ENCODE measurements around the gene CALML4. TPM values are rescaled to one million over a fixed set of nuclear protein-coding genes. Genes with fewer than 3 reads are reported as not detected.
"Not testable (repeated sequence)": the region's sequence is repeated elsewhere in the genome, so short reads cannot be mapped to it uniquely, and the experiment has no call there.

The CALML4 gene
- total RNA-seq, 1 donor from 2014 or later, result 14.8 TPM

DNA sequence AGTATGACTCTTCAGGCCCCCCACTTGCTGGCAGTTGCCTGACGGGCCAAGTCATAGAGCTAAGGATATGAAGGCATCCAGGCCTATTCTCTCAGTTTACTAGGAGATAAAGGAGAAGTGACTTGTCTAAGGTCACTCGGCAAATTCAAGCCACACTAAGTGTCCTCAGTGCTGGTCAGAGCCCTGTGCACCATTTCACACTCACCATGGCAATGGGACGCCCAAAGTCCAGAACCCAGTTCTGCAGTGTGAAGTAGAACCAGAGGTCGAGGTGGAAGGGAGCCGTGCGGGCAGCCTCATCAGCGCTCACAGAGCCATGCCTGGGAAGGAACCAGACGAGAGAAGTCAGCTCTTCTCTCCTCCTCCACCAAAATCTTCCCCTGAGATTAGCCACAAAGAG is 13.2 kb upstream of the CALML4 start:
- DNase-seq (ENCODE audit: low read depth, low spot score), result no peak
- Mint-ChIP-seq H3K27ac (ENCODE audit: unreplicated experiment) (no peak overlapping the region), H3K36me3 (ENCODE audit: low read depth) (peaks cover 28% of the 10 kb centered on the region), H3K27me3 (ENCODE audit: low read depth) (no peaks in the 10 kb centered on the region), H3K4me1 (peaks cover 5% of the 10 kb centered on the region), H3K4me3 (no peak overlapping the region), H3K9me3 (no peaks in the 10 kb centered on the region)
- TF ChIP-seq, protein P1, sequence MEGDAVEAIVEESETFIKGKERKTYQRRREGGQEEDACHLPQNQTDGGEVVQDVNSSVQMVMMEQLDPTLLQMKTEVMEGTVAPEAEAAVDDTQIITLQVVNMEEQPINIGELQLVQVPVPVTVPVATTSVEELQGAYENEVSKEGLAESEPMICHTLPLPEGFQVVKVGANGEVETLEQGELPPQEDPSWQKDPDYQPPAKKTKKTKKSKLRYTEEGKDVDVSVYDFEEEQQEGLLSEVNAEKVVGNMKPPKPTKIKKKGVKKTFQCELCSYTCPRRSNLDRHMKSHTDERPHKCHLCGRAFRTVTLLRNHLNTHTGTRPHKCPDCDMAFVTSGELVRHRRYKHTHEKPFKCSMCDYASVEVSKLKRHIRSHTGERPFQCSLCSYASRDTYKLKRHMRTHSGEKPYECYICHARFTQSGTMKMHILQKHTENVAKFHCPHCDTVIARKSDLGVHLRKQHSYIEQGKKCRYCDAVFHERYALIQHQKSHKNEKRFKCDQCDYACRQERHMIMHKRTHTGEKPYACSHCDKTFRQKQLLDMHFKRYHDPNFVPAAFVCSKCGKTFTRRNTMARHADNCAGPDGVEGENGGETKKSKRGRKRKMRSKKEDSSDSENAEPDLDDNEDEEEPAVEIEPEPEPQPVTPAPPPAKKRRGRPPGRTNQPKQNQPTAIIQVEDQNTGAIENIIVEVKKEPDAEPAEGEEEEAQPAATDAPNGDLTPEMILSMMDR (conservative IDR thresholded peaks at IDR 0.05), result no peak

- TF ChIP-seq, protein P1 (conservative IDR thresholded peaks at IDR 0.05), result no peak
- Mint-ChIP-seq H3K36me3 (ENCODE audit: low read depth) (peaks cover 23% of the 10 kb centered on the region), H3K4me3 (no peak overlapping the region), H3K27me3 (ENCODE audit: low read depth) (no peaks in the 10 kb centered on the region), H3K27ac (ENCODE audit: unreplicated experiment) (no peak overlapping the region), H3K9me3 (no peaks in the 10 kb centered on the region), H3K4me1 (no peaks in the 10 kb centered on the region)
- no peak for DNase-seq (ENCODE audit: low read depth, low spot score)
Observed at GRCh38 chr15:68217341-68217740, 12.2 kb upstream of the CALML4 start.

DNA sequence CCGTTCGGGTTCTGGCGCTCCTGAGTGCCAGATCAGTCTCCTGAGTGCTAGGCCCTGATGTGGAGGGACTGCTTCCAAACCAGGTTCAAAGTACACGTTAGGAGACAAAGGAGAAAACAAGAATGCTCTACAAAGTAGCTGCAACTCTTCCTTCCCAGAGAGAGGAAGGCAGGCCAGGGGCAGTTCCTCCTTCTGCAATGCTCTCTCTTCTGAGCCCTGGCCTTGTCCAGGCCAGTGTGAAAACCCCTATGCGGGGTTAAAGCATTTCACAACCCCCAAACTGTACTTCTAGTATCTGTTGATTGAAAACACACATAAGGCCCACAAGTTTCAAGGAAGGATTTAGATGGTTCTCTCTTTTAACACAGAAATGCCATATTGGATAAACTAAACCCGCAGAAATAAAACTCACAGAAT is 9.7 kb upstream of the CALML4 start:
- Mint-ChIP-seq H3K36me3 (ENCODE audit: low read depth) (peaks cover 17% of the 10 kb centered on the region), H3K27me3 (ENCODE audit: low read depth) (no peaks in the 10 kb centered on the region), H3K27ac (ENCODE audit: unreplicated experiment) (no peak overlapping the region), H3K9me3 (no peaks in the 10 kb centered on the region), H3K4me3 (no peak overlapping the region), H3K4me1 (no peaks in the 10 kb centered on the region)
- TF ChIP-seq, protein P1 (conservative IDR thresholded peaks at IDR 0.05), result no peak
- no peak for DNase-seq (ENCODE audit: low read depth, low spot score)

DNA sequence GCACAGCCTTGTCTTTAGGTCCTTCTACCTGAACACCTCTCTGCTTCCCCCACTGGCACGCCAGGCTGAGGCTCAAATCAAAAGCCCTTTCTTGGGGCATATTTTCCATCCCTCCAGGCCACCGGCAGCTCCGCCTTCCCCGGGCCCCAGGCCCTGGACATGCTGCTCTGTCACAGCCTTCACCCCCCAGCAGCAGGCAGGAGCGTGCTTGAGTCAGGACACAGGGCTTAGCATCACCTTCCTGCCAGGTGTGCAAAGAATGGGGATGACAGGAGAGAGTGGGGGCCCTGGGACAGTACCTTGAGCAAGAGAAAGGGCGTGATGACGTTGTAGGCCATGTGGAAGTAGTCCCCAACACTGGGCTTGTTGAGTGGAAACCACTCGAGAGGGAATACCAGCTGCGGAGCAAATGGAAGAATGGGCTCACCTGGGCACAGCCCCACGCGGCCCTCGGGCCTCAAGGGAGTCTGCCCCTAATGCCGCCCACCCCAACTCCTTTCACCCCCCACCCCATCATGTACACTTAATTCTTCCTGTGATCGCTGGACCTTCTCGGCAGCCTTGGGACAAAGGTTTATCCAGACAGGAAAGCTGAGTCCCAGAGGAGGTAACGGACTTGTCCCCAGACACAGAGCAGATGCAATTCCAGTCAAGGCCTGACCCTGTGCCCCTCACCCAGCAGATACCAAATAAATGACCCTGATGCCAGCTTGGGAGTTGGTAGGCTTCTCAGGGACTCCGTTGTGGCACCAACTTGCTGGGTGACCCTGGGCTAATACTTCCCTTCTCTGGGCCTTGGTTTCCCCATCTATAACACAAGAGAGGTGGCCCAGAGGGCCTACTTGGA is 9.1 kb upstream of the CALML4 start:
- DNase-seq (ENCODE audit: low read depth, low spot score), result no peak
- Mint-ChIP-seq H3K9me3 (no peaks in the 10 kb centered on the region), H3K4me3 (no peak overlapping the region), H3K4me1 (no peaks in the 10 kb centered on the region), H3K27me3 (ENCODE audit: low read depth) (no peaks in the 10 kb centered on the region), H3K36me3 (ENCODE audit: low read depth) (peaks cover 16% of the 10 kb centered on the region), H3K27ac (ENCODE audit: unreplicated experiment) (no peak overlapping the region)
- TF ChIP-seq, protein P1 (conservative IDR thresholded peaks at IDR 0.05), result no peak

GRCh38 chr15:68213491-68213845 is 8.3 kb upstream of the CALML4 start:
- not testable (repeated sequence) for H3K4me1 Mint-ChIP-seq; H3K4me3 Mint-ChIP-seq; H3K27me3 Mint-ChIP-seq (ENCODE audit: low read depth); H3K27ac Mint-ChIP-seq (ENCODE audit: unreplicated experiment); DNase-seq (ENCODE audit: low read depth, low spot score); H3K9me3 Mint-ChIP-seq
- peaks cover 12% of the 10 kb centered on the region for H3K36me3 Mint-ChIP-seq (ENCODE audit: low read depth)

- H3K4me1 Mint-ChIP-seq, result no peaks in the 10 kb centered on the region
Observed at GRCh38 chr15:68211656-68212320, 6.7 kb upstream of the CALML4 start.

More at GRCh38 chr15:68211656-68212320, 6.7 kb upstream of the CALML4 start:
- Mint-ChIP-seq H3K36me3 (ENCODE audit: low read depth) (peaks cover 3% of the 10 kb centered on the region), H3K9me3 (no peaks in the 10 kb centered on the region), H3K27ac (ENCODE audit: unreplicated experiment) (no peak overlapping the region), H3K4me3 (no peak overlapping the region), H3K27me3 (ENCODE audit: low read depth) (no peaks in the 10 kb centered on the region)
- TF ChIP-seq, protein P1 (conservative IDR thresholded peaks at IDR 0.05), result no peak
- DNase-seq (ENCODE audit: low read depth, low spot score), result no peak

Measured in neural crest cell (in vitro differentiated cells).